HG02759 (cell line): Measurements from ENCODE around the gene BAZ1A.
A peak's percentile ranks its signal among the peaks of the same experiment; 100 is the strongest.
"Not testable (repeated sequence)": the region's sequence is repeated elsewhere in the genome, so short reads cannot be mapped to it uniquely, and the experiment has no call there.

Experiments
- ATAC-seq: cut with Tn5 transposase; IDR thresholded peaks from one replicate; pipeline ENCODE4 v1.9.1; 2021; ENCODE audit warnings: mild to moderate bottlenecking, moderate library complexity; ENCODE audit not compliant: unreplicated experiment

BAZ1A gene

DNA sequence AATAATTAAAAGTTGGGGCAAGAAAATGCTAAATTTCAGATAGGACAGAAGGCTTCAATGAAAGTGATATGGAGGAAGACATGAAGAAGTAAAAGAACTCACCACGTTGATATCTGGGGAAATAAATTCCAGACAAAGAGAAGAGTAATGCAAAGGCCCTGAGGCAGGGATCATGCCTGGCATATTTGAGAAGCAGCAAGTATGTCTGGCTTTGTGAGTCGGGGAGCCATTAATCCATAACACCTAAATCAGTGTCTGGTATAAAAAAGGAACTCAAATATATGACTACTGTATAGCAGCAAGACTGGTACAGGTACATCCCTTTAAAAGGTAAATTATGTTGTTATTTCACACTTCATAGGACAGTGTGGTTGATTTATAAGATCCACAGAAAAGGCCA, 16.4 kb downstream of the BAZ1A start:
- no peak for ATAC-seq

DNA sequence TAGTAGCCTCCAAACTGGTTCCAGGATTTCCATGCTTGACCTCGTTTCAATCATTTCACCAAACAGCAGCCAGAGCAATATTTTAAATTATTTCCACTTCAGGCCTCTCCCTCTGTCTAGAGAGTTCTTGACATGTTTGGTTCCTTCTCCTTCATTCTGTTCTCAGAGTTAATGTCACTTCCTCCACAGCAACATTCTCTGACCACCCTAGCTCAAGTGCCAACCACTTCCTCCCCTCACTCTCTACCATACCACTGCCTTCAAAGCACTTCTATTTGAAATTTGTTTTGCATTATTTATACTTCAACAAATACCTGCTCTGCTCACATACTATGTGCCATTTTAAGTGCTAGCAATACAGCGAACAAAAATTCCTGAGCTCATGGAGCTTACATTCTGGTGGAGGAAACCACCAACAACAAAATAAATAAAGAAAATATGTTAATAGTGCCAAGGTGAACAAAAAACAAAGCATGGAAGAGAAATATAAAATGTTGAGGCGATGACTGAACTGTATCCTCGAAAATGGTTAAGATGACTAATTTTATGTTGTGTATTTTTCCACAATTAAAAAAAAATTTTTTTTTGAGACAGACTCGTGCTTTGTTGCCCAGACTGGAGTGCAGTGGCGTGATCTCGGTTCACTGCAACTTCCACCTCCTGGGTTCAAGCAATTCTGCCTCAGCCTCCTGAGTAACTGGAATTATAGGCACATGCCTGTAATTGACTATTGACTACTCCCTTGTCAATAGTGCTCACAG, 17.3 kb downstream of the BAZ1A start:
- ATAC-seq: no peak

DNA sequence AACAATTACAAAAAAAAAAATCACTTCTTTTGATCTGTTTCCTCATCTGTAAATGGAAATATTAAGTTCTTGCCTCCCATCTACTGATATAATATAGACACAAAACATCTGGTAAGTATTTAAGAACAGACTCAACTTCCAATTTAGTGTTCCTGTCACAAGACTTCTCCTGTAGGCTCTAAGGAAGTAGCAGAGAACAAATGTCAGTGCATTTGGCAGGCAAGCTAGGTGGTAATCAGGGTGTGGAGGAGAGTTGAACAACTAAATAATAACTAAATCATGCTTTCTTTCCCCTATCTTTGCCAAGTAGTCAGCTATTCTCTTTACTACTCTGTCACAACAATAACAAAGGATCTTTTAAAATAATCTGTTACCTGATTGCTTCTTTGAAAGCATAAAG, 22.1 kb downstream of the BAZ1A start:
- no peak for ATAC-seq

DNA sequence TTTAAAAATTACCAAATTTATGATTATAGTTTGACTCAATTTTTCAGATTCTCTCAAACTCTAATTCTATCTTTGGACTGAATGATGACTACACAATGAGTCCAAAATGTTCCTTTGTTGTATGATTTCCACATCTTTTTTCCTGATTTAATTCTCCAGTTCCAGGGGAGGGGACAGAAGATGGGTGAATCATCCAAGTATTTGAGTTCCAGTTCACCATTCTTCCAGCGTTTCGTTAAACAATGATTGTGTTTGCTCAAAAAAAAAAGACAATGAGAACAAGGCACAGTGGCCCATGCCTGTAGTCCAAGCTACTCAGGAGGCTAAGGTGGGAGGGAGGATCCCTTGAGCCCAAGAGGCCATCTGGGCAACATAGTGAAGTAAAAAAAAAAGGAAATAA, 23.8 kb downstream of the BAZ1A start:
- no peak for ATAC-seq

DNA sequence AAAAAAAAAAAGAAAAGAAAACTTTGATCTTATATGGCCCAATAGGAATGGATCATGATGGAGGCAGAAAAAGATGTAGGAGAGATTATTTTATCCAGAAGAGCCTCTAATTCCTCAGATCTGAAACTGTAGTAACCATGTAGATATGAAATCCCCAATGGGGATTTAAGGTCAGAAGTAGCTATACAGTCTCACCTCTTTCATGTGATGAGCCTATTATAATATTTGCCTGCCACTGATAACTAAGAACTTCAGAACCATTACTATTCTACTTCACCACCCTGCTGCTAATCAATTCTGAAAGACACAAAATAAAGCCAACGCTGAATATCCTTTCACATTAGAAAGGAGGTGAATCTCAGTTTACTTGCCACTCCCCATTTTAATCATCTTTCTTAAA, 29.3 kb downstream of the BAZ1A start:
- ATAC-seq: no peak

DNA sequence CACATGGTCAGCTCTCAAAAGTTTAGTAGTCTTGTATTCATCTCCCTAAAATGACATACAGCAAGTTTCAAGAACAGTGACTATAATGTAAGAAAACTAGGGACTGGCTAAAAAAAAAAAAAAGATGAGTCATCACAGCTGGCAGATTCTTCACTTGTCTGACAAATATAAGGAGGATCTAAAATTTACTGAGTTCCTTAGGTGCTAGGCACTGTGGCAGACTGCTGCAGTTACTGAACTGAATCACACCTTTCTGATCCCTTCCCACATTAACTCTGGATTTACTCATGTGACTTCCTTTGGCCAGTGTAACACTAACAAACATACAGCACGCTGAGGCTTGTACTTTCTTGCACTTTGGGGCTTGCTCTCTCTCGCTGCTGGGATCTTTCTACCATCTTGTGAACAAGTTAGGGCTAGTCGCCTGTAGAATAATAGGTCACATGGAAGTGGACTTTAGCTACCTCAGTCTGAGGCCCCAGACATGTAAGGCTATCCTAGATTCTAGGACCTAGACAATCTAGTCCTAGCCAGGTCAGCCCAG, 32.1 kb downstream of the BAZ1A start:
- peak; percentile 59 for ATAC-seq

DNA sequence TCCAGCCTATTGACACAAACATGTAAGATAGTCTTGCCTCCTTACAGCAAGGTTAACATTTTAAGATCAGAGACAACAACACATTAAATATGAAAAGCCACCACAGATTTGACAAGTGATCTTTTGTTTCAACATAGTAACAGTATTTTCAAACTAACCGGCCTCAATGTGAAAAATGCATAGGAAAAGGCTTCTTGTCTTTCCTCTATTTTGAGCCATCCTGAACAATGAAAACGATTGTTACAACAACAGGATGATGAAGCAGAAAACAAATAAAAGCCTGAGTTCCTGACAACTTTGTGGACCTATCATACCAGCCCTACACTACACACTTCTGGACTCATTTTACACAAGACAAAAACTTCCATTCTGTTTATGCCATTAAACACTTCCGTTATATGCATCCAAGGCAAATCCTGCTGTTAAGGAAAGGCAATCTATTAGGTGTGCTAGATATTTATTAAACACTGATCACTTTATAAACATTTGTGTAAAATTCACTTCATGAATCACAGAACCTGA, 37.3 kb downstream of the BAZ1A start:
- no peak for ATAC-seq

DNA sequence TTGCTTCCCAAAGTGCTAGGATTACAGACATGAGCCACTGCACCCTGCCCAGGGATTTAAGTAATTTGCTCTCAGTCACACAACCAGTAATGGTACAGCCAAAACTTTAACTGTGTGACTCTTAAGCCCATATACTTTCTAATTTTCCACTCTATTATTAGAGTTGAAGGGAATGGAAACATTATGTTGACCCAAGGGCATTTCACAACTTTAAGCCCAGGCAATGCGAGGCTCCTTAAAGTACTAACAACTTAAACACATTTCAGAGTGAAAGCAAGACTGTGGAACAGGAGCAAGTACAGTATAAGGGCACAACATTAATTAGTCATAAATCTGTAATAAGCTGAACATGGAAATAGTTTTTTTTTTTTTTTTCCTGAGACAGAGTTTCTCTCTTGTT, 39.8 kb downstream of the BAZ1A start:
- ATAC-seq: no peak

DNA sequence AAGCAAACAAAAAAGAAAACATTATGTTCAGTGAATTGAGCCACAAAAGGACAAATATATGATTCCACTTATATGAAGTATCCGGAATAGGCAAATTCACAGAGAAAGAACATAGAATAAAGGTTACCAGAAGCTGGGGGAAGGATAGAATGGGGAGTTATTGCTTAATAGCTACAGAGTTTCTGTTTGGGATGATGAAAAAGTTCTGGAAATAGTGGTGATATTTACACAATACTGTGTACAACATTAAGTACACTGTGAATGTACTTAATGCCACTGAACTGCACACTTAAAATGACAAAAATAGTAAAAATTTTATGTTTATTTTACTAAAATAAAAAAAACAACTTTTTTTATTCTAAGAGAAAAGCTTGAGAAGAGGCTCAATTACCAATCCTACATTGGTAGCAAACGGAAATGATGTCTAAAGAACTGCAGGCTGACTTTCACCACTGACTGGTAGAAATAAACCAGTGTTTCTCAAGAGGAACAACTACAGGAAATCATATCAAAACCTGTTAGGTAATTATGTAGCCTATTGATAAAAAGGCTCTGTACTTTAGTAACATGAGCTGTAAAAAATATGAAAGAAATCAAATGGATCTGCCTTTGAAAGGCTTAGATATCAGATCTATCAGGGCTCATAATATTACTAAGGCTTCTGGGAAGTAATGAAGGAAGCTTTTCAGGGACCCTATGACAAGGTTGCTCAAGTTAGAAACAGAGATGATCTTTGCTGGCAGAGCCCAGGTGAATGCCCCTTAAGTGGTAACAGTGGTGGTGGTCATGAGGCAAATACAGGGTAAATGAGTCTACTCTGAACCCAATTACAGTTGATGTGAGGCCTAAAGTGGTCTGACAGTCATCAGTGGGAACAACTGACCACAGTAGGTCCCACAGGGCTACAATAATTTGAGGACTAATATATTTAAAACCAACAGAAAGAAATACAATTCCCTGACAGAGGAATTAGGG, 41.3 kb downstream of the BAZ1A start:
- no peak for ATAC-seq

DNA sequence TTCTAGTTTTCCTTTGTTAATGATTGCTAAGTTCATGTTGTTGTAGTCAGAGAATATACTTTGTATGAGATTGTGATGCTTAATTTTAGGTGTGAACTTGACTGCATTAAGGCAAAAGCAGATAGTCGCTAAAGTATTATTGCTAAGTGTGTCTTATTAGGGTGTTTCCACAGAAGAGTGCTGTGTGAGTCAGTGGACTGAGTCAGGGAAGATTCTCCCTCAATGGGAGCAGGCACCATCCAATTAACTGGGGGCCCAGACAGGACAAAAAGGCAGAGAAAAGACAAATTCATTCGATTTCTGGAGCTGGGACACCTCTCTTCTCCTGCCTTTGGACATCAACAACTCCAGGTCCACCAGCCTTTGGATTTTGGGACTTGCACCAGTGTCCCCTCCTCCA, 48.5 kb downstream of the BAZ1A start:
- ATAC-seq: no peak

DNA sequence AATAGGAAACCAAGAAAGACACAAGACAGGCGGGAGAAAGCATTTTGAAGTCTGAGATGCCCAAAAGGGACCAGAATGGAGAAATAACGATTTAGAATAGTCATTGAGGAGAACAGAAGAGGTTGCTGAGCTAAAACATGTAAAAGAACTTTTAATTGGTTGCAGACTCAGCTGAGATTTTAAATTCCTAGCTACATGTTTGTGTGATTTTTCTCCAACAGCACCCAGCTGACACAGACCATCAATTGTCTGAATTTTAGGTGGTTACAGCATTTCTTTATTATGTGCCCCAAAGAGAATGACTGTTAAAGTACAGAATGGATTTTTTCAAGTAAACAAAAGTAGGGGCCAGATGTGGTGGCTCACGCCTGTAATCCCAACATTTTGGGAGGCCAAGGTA, 50.3 kb downstream of the BAZ1A start:
- no peak for ATAC-seq

DNA sequence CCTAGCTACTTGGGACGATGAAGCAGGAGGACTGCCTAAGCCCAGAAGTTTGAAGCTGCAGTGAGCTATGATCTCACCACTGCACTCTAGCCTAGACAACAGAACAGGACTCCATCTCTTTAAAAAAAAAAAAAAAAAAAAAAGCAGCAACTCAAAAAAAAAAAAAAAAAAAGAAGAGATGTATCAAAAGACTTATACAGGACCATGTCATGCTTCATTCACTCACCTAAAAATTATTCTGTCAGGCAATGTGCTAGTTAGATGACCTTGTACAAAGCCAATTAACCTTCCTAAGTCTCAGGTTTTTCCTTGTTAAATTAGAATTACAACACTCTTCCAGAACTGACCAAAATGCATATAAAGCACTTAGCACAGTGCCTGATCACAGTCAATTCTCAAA, 50.9 kb downstream of the BAZ1A start:
- ATAC-seq: no peak

DNA sequence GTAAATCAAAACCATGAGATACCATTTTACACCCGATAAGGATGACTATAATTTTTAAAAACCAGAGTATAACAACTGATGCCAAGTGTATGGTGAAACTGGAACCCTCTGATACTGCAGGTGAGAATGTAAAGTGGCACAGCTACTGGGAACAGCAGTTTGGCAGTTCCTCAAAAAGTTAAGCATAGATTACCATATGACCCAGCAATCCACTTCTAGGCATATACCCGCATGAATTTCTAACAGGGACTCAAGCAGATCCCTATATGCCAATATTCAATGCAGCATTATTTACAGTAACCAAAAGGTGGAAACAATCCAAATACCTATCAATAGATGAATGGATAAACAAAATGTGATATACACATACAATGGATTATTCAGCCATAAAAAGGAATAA, 57.4 kb downstream of the BAZ1A start:
- no peak for ATAC-seq

DNA sequence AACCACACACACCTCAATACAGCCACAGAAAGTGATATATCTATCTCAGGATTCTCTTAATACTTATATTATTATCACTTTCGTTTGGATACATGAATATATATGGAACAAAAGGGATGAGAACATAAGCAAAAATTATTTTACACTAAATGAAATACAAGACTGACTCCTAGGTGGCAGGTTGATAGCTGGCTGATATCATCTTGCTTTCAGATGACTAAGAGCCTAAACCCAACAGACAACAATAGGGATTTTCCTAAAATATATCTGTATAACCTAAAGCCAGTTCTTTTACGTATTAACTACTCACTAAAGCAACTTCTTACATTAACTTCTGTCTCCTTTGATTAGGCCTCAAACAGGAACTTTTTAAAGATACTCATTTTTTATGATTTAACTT, 65.1 kb downstream of the BAZ1A start:
- ATAC-seq: no peak

DNA sequence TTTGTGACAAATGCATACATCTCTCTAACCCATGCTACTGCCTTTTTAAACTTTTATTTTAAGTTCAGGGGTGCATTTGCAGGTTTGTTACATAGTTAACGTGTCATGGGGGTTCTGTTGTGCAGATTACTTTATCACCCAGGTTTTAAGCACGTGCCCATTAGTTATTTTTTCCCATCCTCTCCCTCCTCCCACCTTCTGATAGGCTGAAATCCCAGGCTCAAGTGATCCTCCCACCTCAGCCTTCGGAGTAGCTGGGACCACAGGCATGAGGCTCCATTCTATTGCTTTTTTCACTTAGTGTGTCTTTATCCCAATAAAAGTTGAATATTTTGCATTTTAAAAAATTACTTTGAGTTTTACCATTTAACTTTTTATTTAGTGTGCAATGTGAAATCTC, 68.9 kb downstream of the BAZ1A start:
- ATAC-seq: no peak

DNA sequence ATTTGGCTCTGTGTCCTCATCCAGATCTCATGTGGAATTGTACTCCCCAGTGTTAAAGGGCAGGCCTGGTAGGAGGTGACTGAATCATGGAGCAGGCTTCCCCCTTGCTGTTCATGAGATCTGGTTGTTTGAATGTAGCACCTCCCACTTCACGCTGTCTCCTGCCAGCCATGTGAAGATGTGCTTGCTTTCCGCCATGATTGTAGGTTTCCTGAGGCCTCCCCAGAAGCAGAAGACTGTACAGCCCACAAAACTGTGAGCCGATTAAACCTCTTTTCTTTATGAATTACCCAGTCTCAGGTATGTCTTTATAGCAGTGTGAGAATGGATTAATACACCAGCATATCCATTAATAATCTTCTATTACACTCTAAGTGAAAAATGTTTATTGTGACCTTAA, 70.2 kb downstream of the BAZ1A start:
- ATAC-seq: no peak

DNA sequence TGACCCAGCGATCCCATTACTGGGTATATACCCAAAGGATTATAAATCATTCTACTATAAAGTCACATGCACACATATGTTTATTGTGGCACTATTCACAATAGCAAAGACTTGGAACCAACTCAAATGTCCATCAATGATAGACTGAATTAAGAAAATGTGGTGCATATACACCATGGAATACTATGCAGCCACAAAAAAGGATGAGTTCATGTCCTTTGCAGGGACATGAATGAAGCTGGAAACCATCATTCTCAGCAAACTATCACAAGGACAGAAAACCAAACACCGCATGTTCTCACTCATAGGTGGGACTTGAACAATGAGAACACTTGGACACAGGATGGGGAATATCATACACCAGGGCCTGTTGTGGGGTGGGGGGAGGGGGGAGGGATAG, 76.3 kb downstream of the BAZ1A start:
- not testable (repeated sequence) for ATAC-seq

DNA sequence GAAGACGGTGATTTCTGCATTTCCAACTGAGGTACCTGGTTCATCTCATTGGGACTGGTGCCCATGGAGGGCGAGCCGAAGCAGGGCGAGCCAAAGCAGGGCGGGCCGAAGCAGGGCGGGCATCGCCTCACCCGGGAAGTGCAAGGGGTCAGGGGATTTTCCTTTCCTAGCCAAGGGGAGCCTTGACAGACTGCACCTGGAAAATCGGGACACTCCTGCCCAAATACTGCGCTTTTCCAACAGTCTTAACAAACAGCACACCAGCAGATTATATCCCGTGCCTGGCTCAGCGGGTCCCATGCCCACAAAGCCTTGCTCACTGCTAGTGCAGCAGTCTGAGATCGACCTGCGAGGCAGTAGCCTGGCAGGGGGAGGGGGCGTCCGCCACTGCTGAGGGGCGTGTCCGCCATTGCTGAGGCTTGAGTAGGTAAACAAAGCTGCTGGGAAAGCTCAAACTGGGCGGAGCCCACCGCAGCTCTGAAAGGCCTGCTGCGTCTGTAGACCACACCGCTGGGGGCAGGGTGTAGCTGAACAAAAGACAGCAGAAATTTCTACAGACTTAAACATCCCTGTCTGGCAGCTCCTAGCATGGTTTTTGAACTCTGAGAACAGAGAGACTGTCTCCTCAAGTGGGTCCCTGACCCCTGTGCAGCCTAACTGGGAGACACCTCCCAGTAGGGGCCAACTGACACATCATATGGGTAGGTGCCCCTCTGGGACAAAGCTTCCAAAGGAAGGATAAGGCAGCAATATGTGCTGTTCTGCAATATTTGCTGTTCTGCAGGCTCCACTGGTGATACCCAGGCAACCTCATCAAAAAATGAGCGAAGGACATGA, 77.2 kb downstream of the BAZ1A start:
- no peak for ATAC-seq

DNA sequence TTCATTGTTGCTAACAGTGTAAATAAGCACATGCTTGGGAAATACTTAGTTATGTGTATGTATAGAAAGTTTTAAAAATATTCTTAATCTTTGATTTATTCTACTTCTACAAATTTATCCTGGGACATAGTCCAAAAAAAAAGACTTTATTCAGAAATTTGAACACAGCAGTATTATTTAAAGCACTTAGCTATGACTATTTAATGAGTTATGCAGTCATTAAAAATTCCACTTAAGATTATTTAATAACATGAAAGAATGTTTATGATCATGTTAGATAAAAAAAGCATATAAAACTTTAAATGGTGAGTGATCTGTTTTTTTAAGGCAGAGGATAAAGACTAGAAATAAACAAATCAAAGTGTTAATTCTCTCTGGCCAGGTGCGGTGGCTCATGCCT, 78.3 kb downstream of the BAZ1A start:
- no peak for ATAC-seq

DNA sequence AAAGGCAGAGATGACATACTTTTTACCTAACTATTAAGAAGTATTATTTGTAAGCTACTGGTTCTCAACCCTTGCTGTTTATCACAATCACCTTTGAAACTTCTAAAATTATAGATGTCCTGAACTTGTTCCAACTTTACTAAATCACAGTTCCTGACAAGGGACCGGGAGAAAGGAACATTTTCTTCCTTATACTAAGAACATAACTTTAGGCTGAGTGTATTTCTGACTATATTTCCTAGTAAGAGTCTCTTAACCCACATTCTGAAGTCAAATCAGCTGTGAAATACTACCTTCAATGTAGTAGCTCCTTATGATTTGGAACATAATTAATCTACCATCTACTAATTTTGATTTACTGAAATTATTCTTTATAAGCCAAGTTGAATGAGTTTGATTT, 80.2 kb downstream of the BAZ1A start:
- no peak for ATAC-seq

DNA sequence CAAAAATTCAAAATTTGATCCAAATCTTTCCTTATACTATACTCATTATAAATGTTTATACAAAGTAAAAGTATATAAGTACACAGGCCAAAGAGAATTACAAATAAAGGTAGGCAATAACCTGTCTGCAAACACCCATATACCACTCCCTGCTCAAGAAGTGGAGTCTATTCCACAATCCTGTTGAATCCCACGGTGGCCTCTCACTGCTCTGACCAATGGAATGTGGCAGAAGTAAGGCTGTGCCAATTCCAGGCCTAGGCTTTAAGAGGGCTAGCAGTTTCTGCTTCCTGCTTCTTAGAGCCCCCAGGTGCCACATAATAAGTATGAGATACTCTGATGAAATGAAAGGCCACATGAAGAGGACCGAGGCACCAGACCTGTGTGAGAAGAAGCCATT, 80.9 kb downstream of the BAZ1A start:
- no peak for ATAC-seq
